DOHH2 (cell line): Measurements from ENCODE around the gene PLBD2.

Source experiments
- CTCF ChIP-seq: fragments of 200-600 bp; sonication (generic); IDR thresholded peaks from one replicate; pipeline ENCODE4 v1.5.1; 2014; ENCODE audit warnings: antibody characterized with exemption, mild to moderate bottlenecking, low read depth, low read length; ENCODE audit not compliant: poor library complexity, severe bottlenecking
- EZH2phosphoT487 ChIP-seq: fragments of 200-600 bp; sonication (generic); IDR thresholded peaks from 2 replicates; pipeline ENCODE4 v1.6.1; 2017; ENCODE audit warnings: borderline replicate concordance, mild to moderate bottlenecking, antibody characterized with exemption, low read length, moderate library complexity, mixed read lengths

GRCh38 chr12:113398346-113399290 lies 40.2 kb downstream of the PLBD2 start:
- TF ChIP-seq CTCF (no peak), EZH2phosphoT487 (no peak)
